Vagina (tissue), 2 donors: ENCODE measurements around the gene IPO4.

Experiments
- POLR2A ChIP-seq, 2 donors: fragments of 450-650 bp; IDR thresholded peaks; one replicate each; pipeline ENCODE4 v1.6.1; 2017; ENCODE audit warnings: antibody characterized with exemption in 2 of 2, mild to moderate bottlenecking in 2 of 2, moderate library complexity in 2 of 2
- POLR2AphosphoS5 ChIP-seq, 2 donors: sonication (generic); formaldehyde crosslinking; IDR thresholded peaks; one replicate each; pipeline ENCODE4 v1.9.0; 2017; ENCODE audit warnings: antibody characterized with exemption in 2 of 2, mild to moderate bottlenecking in 2 of 2, low read depth in 1 of 2; ENCODE audit not compliant: insufficient read depth in 1 of 2
- TF ChIP-seq, protein P1 (sequence below), 3 experiments: fragments of 450-650 bp in 2 of 3; fragments of 200-600 bp in 1 of 3; sonication (generic) in 1 of 3; IDR thresholded peaks; one replicate each; pipeline ENCODE4 v1.5.1; 2017 to 2019; ENCODE audit warnings: antibody characterized with exemption in 3 of 3, mild to moderate bottlenecking in 2 of 3, moderate library complexity in 2 of 3

DNA sequence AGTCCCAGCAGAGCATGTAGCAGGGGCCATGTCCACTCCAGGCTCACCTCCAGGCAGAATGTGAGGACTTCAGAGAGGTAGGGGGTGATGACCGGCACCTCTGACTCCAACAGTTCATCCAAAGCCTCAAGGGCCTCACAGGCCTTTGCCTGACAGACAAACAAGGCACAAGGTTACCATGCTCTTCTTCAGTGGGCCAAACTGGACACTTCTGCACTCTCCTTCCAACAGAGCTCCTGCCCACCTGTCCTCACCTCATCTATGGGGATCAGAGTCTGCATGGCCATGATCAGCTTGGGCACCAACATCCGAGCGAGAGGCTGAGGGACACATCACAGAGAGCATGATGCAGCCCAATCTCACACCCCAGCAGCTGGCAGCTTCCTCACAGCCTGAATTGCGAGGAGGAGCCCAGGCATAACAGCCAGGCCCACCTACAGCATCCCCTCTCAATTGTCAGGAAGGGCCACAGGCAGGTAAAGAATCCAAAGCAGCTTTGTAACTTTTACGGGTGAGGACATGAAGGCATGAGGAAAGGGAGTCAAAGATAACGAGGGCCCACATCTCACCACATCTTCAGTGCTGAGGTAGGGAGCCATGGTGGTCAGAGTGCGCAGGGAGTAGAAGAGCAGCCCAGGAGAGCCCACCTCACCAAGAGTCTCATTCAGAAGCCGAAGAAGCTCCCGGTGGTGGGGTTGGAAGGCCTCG lies 1.6 kb downstream of the IPO4 start:
- TF ChIP-seq, protein P1, sequence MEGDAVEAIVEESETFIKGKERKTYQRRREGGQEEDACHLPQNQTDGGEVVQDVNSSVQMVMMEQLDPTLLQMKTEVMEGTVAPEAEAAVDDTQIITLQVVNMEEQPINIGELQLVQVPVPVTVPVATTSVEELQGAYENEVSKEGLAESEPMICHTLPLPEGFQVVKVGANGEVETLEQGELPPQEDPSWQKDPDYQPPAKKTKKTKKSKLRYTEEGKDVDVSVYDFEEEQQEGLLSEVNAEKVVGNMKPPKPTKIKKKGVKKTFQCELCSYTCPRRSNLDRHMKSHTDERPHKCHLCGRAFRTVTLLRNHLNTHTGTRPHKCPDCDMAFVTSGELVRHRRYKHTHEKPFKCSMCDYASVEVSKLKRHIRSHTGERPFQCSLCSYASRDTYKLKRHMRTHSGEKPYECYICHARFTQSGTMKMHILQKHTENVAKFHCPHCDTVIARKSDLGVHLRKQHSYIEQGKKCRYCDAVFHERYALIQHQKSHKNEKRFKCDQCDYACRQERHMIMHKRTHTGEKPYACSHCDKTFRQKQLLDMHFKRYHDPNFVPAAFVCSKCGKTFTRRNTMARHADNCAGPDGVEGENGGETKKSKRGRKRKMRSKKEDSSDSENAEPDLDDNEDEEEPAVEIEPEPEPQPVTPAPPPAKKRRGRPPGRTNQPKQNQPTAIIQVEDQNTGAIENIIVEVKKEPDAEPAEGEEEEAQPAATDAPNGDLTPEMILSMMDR (IDR thresholded peaks at IDR 0.05): no peak
- TF ChIP-seq POLR2A (IDR thresholded peaks at IDR 0.05) (no peak), POLR2AphosphoS5 (IDR thresholded peaks at IDR 0.05; ENCODE audit: insufficient read depth in 1 of 2, low read depth in 1 of 2) (no peak)
